ENCODE data around the gene RTN4.
"Not testable (repeated sequence)": the region's sequence is repeated elsewhere in the genome, so short reads cannot be mapped to it uniquely, and the experiment has no call there.

The RTN4 gene

GRCh38 chr2:54997826-54998225, 52.4 kb downstream of the RTN4 start:
- Histone ChIP-seq H3F3A (ENCODE audit: control insufficient read depth, insufficient read depth) (peaks cover 5% of the 10 kb centered on the region), H3K27me3 (ENCODE audit: control insufficient read depth, low read length) (no peaks in the 10 kb centered on the region), H3K9me3 (ENCODE audit: control insufficient read depth, insufficient read depth, low read length) (no peaks in the 10 kb centered on the region), H3K9me2 (replicated peaks; ENCODE audit: control insufficient read depth, low read length) (no peaks in the 10 kb centered on the region), H4K20me1 (ENCODE audit: control insufficient read depth, insufficient read depth, low read depth, low read length) (peaks cover 5% of the 10 kb centered on the region; the same call in 1 of the 2 replicates), H3K27ac (ENCODE audit: low read depth, low read length) (no peak overlapping the region), H3K79me2 (ENCODE audit: control insufficient read depth, low read length) (peaks cover 89% of the 10 kb centered on the region), H3K4me2 (ENCODE audit: low read length) (no peak overlapping the region), H3K4me3 (ENCODE audit: low read length) (no peak overlapping the region), H3K36me3 (ENCODE audit: control insufficient read depth, low read length) (0 out of 2 replicates have a peak, but pooled peaks cover 4% of the 10 kb centered on the region), H3K4me1 (ENCODE audit: control insufficient read depth, low read length) (peaks cover 23% of the 10 kb centered on the region)
- TF ChIP-seq CTCF (IDR thresholded peaks at IDR 0.05; ENCODE audit: low read depth, low read length, poor library complexity, severe bottlenecking) (peak; percentile 24), EZH2phosphoT487 (IDR thresholded peaks at IDR 0.05; ENCODE audit: borderline replicate concordance, low read length) (no peak)

- Histone ChIP-seq H3K4me3 (ENCODE audit: low read length) (no peak overlapping the region), H3K36me3 (ENCODE audit: control insufficient read depth, low read length) (0 out of 2 replicates have a peak, but pooled peaks cover 4% of the 10 kb centered on the region), H3K9me3 (ENCODE audit: control insufficient read depth, insufficient read depth, low read length) (no peaks in the 10 kb centered on the region), H3K4me2 (ENCODE audit: low read length) (no peak overlapping the region), H3K79me2 (ENCODE audit: control insufficient read depth, low read length) (peaks cover 90% of the 10 kb centered on the region), H3K27me3 (ENCODE audit: control insufficient read depth, low read length) (no peaks in the 10 kb centered on the region), H3F3A (ENCODE audit: control insufficient read depth, insufficient read depth) (peaks cover 5% of the 10 kb centered on the region; the same call in 1 of the 2 replicates), H3K27ac (ENCODE audit: low read depth, low read length) (no peak overlapping the region), H4K20me1 (ENCODE audit: control insufficient read depth, insufficient read depth, low read depth, low read length) (0 out of 2 replicates have a peak, but pooled peaks cover 5% of the 10 kb centered on the region), H3K4me1 (ENCODE audit: control insufficient read depth, low read length) (peaks cover 22% of the 10 kb centered on the region), H3K9me2 (replicated peaks; ENCODE audit: control insufficient read depth, low read length) (no peaks in the 10 kb centered on the region)
- TF ChIP-seq CTCF (IDR thresholded peaks at IDR 0.05; ENCODE audit: low read depth, low read length, poor library complexity, severe bottlenecking) (no peak), EZH2phosphoT487 (IDR thresholded peaks at IDR 0.05; ENCODE audit: borderline replicate concordance, low read length) (no peak)
These were observed 54.7 kb downstream of the RTN4 start for GRCh38 chr2:54995553-54995952.

GRCh38 chr2:54990694-54991093, 59.6 kb downstream of the RTN4 start:
- H3K4me2 ChIP-seq (ENCODE audit: low read length); H3K27me3 ChIP-seq (ENCODE audit: control insufficient read depth, low read length); H3K4me3 ChIP-seq (ENCODE audit: low read length); H3K27ac ChIP-seq (ENCODE audit: low read depth, low read length); H3K9me2 ChIP-seq (replicated peaks; ENCODE audit: control insufficient read depth, low read length); H3F3A ChIP-seq (ENCODE audit: control insufficient read depth, insufficient read depth); H4K20me1 ChIP-seq (ENCODE audit: control insufficient read depth, insufficient read depth, low read depth, low read length); H3K9me3 ChIP-seq (ENCODE audit: control insufficient read depth, insufficient read depth, low read length): not testable (repeated sequence)
- Histone ChIP-seq H3K79me2 (ENCODE audit: control insufficient read depth, low read length) (peaks cover 77% of the 10 kb centered on the region), H3K36me3 (ENCODE audit: control insufficient read depth, low read length) (peaks cover 17% of the 10 kb centered on the region), H3K4me1 (ENCODE audit: control insufficient read depth, low read length) (peaks cover 10% of the 10 kb centered on the region)

GRCh38 chr2:54988612-54989011, 61.6 kb downstream of the RTN4 start:
- Histone ChIP-seq H3K27me3 (ENCODE audit: control insufficient read depth, low read length) (no peaks in the 10 kb centered on the region), H3K4me2 (ENCODE audit: low read length) (no peak overlapping the region), H3K36me3 (ENCODE audit: control insufficient read depth, low read length) (peaks cover 23% of the 10 kb centered on the region), H4K20me1 (ENCODE audit: control insufficient read depth, insufficient read depth, low read depth, low read length) (no peaks in the 10 kb centered on the region), H3K27ac (ENCODE audit: low read depth, low read length) (no peak overlapping the region), H3K9me2 (replicated peaks; ENCODE audit: control insufficient read depth, low read length) (no peaks in the 10 kb centered on the region), H3K9me3 (ENCODE audit: control insufficient read depth, insufficient read depth, low read length) (no peaks in the 10 kb centered on the region), H3K79me2 (ENCODE audit: control insufficient read depth, low read length) (peaks cover 61% of the 10 kb centered on the region), H3K4me3 (ENCODE audit: low read length) (no peak overlapping the region), H3K4me1 (ENCODE audit: control insufficient read depth, low read length) (peaks cover 10% of the 10 kb centered on the region), H3F3A (ENCODE audit: control insufficient read depth, insufficient read depth) (no peaks in the 10 kb centered on the region)
- TF ChIP-seq EZH2phosphoT487 (IDR thresholded peaks at IDR 0.05; ENCODE audit: borderline replicate concordance, low read length), result no peak
- TF ChIP-seq CTCF (IDR thresholded peaks at IDR 0.05; ENCODE audit: low read depth, low read length, poor library complexity, severe bottlenecking), result no peak

All from DOHH2 (cell line).